HG02981 (cell line): ENCODE results near the gene LCK.
"Not testable (repeated sequence)": the region's sequence is repeated elsewhere in the genome, so short reads cannot be mapped to it uniquely, and the experiment has no call there.

Experiments used
- ATAC-seq: cut with Tn5 transposase; IDR thresholded peaks from one replicate; pipeline ENCODE4 v1.9.1; 2021; ENCODE audit warnings: mild to moderate bottlenecking, moderate library complexity; ENCODE audit not compliant: unreplicated experiment

LCK gene

GRCh38 chr1:32239337-32239736, 11.7 kb upstream of the LCK start:
- no peak for ATAC-seq

DNA sequence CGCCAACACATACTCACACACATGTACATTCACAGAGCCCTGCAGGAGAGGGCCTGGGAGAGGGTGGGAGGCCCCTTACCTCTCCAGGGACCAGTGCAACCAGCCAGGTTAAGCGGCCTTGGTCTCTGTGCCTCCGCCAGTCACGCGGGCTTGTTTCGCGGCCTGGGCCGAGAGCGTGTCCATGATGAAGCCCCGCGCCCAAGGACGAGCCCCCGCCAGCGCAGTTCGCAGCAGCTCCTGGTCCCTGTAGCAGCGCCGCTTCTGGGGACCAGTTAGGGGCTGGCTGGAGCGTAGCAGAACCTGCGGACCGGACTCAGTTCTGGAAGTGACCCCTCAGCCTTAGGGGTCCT, 11.3 kb upstream of the LCK start:
- no peak for ATAC-seq

GRCh38 chr1:32240140-32240951, 10.7 kb upstream of the LCK start:
- peak; percentile 48 for ATAC-seq

- ATAC-seq = peak; percentile 49
These were observed 9.9 kb upstream of the LCK start for GRCh38 chr1:32241001-32241763.

DNA sequence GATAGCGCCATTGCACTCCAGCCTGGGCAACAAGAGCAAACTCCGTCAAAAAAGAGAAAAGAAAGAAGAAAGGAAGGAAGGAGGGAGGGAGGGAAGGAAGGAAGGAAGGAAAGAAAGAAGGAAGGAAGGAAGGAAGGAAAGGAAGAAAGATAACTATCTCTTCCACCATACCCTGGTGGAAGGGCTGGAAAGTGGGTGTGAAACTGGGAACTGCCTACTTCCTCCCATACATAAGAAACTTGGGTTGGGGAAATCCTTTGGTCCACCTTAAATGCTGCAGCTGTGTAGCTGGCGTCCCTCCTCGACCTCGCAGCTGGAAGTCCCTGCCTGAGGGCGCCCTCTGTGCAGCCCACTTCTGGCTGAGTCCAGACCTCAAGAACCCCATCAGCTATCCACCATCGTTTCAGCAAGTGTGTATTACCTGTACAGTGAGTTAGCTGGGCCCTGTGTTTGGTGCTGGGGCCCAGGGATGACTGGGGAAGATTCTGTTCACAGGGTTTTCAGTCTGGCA, 8.7 kb upstream of the LCK start:
- no peak for ATAC-seq

DNA sequence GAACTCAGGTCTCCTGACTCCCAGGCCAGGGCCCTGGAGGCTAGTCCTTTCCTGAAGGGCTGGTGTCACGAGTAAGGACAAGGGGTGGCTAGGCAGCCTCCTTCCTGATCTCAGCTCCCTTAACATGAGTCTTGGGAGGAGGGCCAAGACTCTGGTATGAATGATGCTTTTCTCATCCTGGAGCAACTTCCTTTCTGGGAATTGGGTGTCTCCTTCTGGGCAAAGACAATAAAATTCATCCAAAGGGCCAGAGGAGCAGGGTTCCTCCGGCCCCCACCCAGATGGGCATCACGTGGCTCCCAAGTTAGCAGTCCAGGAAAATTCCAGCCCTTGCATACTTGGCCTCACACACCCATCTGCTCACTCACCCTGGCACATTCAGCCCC, 4.2 kb upstream of the LCK start, which contains the start of gene FAM167B:
TSS of gene FAM167B (plus strand) at position 335 of the 386 bp plus-strand sequence. CDS start 200 bp downstream, outside the sequence.
- no peak for ATAC-seq

DNA sequence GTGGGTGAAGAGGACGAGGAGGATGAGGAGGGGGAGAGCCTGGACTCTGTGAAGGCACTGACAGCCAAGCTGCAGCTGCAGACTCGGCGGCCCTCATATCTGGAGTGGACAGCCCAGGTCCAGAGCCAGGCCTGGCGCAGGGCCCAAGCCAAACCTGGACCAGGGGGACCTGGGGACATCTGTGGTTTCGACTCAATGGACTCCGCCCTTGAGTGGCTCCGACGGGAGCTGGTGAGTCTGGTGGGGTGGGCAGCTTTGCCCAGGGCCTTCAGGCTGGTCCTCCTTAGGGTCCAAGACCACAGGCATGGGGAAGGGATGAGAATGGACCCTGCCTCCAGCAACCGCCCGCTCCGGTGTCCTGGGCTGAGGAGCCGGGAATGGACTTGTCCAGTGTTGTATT, 3.6 kb upstream of the LCK start:
- ATAC-seq = no peak

GRCh38 chr1:32247983-32248889, 2.8 kb upstream of the LCK start:
- ATAC-seq = peak; percentile 39

DNA sequence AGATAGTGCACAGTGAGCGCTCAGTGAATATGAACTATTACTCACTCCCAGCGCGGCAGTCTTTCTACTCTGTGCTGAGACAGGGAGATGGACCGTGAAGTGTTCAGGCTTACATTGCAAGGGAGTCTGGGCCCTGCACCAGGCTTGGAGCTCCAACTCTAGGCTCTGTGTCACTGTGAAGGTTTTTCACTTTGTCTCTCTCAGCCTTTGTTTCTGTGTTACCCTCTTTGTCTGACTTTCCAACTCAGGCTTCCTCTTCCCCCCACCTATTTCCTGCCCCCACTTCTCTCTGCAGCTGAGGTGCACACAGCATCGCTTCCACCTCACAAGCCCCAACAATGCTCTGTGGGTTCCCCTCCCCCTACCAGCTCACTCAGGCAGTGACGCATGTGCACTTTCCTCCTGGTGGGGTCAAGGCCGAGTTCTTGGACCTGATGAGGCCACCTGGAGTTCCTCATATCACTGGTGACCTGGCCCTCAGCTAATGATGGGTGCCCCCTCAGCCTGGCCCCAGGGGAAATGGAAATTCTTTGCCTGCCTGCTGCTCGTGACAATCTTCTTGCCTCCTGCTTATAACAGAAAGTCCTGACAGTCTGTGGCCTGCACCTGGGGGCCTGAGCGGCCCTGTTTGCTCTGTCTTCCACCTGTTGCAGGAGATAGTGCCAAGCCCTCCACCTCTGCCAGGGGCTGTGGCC, 1.1 kb upstream of the LCK start:
- peak; percentile 49 for ATAC-seq

DNA sequence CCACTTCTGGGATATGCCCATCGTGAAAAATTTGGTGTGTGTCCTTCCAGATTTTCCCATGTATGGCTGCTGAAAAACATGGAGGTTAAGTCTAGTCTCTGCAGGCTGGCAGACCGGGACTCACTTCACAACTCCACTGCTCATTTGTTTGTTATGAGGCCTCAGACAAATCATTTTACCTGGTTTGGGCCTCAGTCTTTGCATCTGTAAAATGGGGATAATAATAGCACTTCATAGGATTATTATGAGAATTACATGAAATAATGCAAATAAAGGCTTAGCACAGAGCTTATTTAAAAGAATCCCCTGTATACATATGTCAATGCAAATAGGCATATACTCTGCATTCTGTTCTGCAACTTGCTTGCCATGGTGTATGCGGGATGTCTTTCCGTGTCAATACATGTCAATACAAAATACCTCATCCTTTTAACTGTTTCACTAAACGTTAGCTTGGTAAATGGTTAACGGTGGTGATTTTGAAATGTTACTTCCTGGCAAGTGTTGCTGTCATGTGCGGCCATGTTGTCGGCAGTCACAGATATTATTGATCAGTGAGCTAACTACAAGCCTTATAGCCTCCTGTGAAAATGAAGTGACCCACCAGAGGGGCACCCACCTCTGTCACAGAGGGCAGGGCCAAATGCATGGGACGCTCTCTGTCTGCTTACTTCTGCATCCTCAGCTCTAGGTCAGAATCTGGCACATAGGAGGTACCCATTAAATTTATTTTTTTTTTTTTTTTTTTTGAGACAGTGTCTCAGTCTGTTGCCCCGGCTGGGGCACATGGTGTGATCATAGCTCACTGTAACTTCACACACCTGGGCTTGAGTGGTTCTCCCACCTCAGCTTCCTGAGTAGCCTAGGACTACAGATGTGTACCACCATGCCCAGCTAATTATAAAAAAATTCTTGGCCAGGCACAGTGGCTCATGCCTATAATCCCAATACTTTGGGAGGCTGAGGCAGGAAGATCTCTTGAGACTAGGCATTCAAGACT, 4.3 kb downstream of the LCK start:
- ATAC-seq = no peak

DNA sequence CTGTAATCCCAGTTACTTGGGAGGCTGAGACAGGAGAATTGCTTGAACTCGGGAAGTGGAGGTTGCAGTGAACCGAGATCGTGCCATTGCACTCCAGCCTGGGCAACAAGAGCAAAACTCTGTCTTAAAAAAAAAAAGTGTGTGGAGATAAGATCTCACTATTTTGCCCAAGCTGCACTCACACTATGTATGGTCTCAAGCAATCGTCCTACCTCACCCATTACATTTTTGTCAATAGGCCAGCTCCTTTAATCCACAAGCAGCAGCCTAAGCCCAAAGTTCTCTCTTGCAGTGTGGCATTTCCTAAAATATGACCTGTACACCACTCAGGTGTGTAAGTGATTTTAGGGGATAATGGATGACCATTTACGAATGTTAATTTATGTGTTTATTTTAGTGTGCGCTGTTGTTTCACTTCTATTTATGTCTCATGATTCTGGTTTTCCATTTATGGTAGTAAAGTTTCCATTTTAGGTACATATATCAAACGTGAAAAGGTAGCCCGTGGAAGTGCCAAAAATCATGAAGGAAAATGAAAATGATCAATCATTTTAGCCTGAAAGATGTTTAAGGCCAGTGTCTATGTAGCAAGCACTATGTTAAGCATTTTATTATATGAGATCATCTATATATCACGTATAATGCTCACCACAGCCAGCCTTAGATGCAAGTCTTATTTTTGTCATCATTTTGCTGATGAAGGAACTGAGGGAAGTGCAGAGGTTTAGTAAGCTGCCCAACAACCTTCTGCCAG, 5.6 kb downstream of the LCK start:
- ATAC-seq = no peak

DNA sequence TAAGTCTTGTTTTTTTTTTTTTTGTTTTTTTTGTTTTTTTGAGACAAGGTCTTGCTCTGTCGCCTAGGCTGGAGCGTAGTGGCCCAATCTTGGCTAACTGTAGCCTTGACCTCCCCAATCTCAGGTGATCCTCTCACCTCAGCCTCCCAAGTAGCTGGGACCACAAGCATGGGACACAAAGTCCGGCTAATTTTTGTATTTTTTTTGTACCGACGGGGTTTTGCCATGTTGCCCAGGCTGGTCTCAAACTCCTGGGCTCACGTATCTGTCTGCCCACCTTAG, 6.1 kb downstream of the LCK start:
- no peak for ATAC-seq

- not testable (repeated sequence) for ATAC-seq
These were observed 12.2 kb downstream of the LCK start for GRCh38 chr1:32263236-32263593.

DNA sequence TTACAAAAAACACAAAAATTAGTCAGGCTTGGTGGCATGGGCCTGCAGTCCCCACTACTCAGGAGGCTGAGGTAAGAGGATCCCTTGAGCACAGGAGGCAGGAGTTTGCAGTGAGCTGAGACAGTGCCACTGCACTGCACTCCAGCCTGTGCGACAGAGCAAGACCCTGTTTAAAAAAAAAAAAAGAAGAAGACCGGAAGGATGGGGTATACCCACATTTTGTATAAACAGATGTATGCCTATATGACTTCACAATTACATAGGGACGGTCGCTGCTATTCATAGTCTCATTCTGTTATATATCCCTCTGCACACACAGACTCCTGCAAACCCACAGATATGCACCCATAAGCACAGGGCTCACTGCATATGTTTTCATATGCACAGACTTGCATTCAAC, 12.7 kb downstream of the LCK start:
- ATAC-seq = no peak

GRCh38 chr1:32265846-32266245, 14.8 kb downstream of the LCK start:
- ATAC-seq = no peak

- no peak for ATAC-seq
These were observed 16.0 kb downstream of the LCK start for GRCh38 chr1:32266921-32267591.

DNA sequence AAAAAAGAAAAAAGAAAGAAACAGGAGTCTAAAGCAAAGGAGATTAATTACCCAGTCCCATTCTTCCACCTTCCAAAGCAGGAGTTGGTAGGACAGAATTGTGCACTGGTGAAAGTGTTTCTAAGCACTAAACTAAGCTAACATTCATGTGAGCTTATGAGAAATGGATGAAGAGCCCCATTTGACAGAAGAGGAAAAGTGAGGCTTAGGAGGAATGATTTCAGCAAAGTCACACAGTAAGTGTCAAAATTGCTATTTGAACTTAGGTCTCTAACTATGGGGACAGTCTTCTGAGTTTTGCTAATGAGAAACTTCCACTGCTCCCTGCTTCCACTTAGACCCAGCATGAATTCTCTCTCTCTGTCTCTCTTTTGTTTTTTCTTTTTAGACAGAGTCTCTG, 18.7 kb downstream of the LCK start:
- no peak for ATAC-seq
